GM18873 (cell line): Measurements from ENCODE around the gene KCTD10.
"Not testable (repeated sequence)": the region's sequence is repeated elsewhere in the genome, so short reads cannot be mapped to it uniquely, and the experiment has no call there.

Experiments
- ATAC-seq: cut with Tn5 transposase; IDR thresholded peaks from one replicate; pipeline ENCODE4 v1.9.1; 2021; ENCODE audit warnings: mild to moderate bottlenecking, moderate library complexity, moderate number of reproducible peaks; ENCODE audit not compliant: unreplicated experiment, low FRiP score

Gene KCTD10

GRCh38 chr12:109475121-109475520 lies 2.0 kb downstream of the KCTD10 start:
- no peak for ATAC-seq

- ATAC-seq = not testable (repeated sequence)
These were observed 3.4 kb downstream of the KCTD10 start for GRCh38 chr12:109473526-109474270.

GRCh38 chr12:109473006-109473405 lies 4.1 kb downstream of the KCTD10 start:
- ATAC-seq = no peak

- ATAC-seq = no peak
These were observed 7.6 kb downstream of the KCTD10 start for GRCh38 chr12:109469517-109469916.

- no peak for ATAC-seq
These were observed 9.0 kb downstream of the KCTD10 start for GRCh38 chr12:109467978-109468676.

DNA sequence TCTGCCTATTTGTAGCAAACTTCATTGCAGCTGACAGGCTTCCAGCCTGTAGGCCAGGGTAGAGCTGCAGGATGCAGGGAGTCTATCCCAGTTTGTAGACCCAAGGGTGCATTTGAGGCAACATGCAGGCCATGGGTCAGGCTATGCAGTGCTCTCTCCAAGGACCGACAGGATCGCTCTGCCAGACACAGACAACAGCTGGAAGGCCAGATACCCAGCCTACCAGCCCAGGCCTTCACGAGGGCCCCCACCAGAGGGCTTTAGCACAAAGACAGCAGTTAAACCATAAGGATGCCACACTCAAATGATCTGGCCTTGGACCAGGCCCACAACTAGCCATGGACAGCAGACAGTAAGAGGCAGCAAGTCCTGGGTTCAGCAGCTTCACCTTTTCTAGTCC lies 10.3 kb downstream of the KCTD10 start:
- ATAC-seq = no peak

DNA sequence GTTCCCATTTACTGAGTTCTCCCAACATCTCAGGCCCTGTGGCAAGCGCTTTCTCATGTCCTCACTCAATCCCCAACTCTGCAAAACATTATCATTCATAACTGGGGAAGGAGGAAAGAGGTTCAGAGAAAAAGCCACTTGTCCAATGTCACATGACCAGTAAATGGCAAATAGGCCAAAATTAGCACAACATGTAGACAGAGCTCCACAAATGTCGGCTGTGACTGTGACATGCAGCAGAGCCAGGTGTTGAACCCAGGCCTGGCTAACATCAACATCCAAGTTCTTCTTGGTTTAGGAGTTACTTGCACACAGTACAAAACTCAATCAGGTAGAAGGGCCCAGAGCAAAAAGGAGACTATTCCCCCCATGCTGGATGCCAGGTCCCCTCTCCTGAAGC lies 10.8 kb downstream of the KCTD10 start:
- no peak for ATAC-seq

- no peak for ATAC-seq
These were observed 12.3 kb downstream of the KCTD10 start for GRCh38 chr12:109464642-109465351.

DNA sequence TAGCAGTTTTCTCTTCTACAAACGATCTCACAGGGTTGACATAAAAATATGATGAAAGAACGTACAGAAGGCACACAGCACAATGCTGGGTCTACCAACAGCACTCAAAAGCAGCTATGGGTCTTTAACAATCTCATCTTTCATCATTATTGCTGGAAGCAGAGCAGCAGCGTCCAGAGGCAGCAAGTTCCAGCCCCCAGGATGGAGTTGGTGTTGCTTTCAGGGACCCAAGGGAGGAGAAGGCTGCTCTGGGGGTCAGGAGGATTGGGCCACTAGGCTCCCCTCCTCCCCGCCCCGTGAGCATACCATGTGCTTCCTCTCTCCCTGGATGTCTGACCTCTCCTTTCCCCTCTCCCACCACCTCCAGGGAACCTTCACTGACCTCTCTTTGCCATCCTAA lies 13.3 kb downstream of the KCTD10 start:
- no peak for ATAC-seq

DNA sequence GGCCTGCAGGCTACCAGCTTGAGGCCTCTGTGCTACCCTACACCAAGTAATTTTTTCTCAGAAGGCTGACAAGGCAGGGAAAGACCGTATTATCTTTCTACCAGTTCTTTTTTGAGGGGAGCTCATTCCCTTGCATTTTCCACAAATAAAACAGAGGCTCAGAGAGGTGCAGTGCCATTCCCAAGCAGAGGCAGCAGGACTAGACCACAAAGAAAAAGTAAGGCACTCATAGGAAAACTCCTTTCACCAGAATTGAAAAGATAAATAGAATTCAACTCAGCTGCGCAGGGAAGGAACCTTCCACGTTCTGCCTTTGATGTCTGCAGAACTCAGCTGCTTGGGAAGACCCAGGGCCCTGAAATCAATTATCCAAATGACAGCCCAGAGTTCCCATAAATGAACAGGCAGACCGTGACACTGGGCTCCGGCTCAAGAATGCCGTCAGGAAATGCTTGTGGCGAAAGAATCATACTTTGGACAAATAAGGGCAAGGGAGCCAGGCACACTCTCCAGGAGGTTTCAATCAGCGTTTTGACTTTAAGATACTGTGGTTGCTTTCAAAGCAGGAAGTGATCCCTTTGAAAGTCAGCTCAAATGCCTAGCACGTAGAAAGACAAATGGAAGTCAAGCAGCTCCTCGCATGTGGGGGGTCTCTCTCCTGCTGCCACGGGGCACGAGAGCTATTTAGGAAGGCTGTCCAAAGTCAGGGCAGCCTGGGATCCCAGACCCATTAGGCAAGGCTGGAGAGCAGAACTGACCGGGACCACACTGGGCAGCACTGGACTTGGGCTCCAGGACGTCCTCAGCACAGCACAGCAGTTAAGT lies 14.0 kb downstream of the KCTD10 start:
- no peak for ATAC-seq

DNA sequence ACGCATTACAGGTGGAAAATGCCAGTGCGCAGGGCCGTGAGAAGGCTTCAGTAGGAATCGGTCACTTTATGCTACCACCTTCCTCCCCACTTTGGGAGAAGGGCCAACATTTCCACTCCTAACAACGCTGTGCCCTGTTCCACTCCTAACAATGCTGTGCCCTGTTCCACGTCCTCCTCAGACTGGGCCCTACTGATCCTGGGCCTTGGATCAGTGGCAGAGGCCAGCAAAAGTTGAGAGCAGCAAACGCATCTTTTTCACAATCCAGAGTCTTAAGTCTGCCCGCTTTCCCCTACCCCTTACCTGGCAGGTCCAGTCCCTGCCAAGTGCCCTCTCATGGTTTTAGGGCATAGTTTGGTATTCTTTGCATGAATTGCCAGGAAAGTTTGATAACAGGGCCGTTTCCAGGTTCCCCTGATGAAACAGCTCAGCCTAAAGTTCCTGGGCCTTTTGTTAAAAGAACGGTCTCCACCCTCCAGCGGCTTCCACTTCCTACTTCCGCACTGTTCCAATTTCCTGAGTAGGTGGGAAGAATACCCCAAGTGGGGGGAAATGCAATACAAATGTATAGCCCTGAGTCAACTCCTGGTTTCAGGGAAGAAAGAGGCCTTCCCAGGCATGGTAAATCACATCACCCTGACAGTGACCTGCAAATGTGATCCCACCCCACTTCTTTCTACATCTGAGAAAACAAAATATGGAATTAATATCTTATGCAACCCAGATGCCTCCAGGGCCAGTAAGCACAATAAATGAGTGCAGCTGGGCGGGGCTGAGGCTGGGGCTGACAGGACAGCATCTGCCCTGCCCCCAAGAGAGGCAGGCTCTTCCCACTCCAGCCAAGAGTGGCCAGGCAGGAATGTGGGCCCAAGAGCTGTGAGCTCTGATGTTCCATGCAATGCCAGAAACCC lies 15.0 kb downstream of the KCTD10 start:
- ATAC-seq = no peak

DNA sequence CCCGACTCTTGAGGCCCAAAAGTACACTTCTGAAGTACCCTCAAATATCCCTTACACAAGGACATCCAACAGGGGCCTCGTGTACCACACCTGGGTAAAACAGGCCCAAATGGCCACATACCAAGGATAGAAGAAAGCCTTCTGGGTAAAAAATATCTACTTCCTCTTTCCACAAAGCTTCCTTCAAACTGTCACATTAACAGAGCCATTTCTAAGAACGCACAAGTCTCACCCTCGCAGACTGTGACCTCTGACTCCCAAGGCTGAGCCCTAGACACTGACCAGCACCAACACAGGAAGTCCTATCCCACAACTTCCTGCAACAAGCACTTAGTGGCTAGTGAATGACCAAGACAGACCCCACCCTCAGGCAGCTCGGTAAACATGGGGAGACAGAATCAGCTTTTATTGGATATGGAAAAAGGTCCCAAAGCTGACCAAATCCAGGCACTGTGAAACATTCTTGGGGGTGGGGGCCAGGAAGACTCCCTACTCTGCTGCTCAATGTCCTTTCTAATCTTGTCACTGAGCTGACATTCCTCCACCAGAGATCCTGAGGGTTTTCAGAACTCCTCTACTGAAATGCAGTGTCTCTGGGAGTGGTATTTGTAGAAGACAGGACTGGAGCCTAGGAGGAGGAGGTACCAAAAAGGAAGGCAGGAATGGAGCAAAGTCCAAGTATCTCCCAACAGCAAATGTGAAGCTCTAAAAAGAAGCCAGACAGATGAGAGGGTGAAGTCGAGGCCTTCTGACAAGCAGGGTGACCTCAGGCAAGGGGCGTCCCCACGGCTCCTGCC lies 15.9 kb downstream of the KCTD10 start:
- ATAC-seq = no peak

DNA sequence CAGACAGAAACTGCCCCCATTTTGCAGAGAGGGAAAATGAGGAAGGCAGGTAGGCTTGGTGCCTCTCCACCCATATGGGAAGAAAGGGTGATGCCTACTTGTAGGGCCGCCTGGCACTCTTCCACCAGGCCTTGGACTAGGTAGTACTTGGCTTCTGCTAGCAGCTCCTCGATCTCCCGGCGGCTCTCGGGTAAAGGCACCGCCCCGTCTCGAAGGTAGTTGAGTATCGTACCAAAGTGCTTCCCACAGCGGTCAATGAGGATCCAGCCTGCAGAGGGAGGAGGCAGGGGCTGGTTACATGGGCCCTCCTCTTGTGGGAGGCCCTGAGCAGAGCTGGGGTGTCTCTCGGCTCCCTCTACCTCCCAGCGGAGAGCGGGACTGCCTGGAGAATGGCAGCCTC lies 16.6 kb downstream of the KCTD10 start:
- no peak for ATAC-seq

- no peak for ATAC-seq
These were observed 17.9 kb downstream of the KCTD10 start for GRCh38 chr12:109459247-109459646.

- ATAC-seq = no peak
These were observed 18.3 kb downstream of the KCTD10 start for GRCh38 chr12:109458771-109459208.

GRCh38 chr12:109458086-109458485 lies 19.0 kb downstream of the KCTD10 start:
- no peak for ATAC-seq

- ATAC-seq = no peak
These were observed 21.4 kb downstream of the KCTD10 start for GRCh38 chr12:109455706-109456105.

- ATAC-seq = no peak
These were observed 24.6 kb downstream of the KCTD10 start for GRCh38 chr12:109452489-109452888.

- no peak for ATAC-seq
These were observed 25.7 kb downstream of the KCTD10 start for GRCh38 chr12:109451400-109451799.
